ENCODE data around the gene TRIM71.
"Not testable (repeated sequence)": the region's sequence is repeated elsewhere in the genome, so short reads cannot be mapped to it uniquely, and the experiment has no call there.

The TRIM71 gene

GRCh38 chr3:32844322-32844654 is 26.5 kb downstream of the TRIM71 start:
- no peak for DNase-seq

- DNase-seq = no peak
These were observed 27.1 kb downstream of the TRIM71 start for GRCh38 chr3:32844914-32845313.

GRCh38 chr3:32845546-32845945 is 27.7 kb downstream of the TRIM71 start:
- not testable (repeated sequence) for DNase-seq

GRCh38 chr3:32847045-32847444 is 29.2 kb downstream of the TRIM71 start:
- DNase-seq = not testable (repeated sequence)

GRCh38 chr3:32847528-32847927 is 29.7 kb downstream of the TRIM71 start:
- DNase-seq = no peak

- DNase-seq = no peak
These were observed 30.4 kb downstream of the TRIM71 start for GRCh38 chr3:32848215-32848614.

- DNase-seq = no peak
These were observed 31.2 kb downstream of the TRIM71 start for GRCh38 chr3:32849046-32849445.

GRCh38 chr3:32850226-32850625 is 32.4 kb downstream of the TRIM71 start:
- no peak for DNase-seq

- no peak for DNase-seq
These were observed 32.8 kb downstream of the TRIM71 start for GRCh38 chr3:32850636-32851035.

GRCh38 chr3:32852146-32852545 is 34.3 kb downstream of the TRIM71 start:
- DNase-seq = no peak

GRCh38 chr3:32855350-32855953 is 37.7 kb downstream of the TRIM71 start:
- DNase-seq = no peak

GRCh38 chr3:32856355-32856889 is 38.6 kb downstream of the TRIM71 start:
- DNase-seq = no peak

- DNase-seq = no peak
These were observed 39.2 kb downstream of the TRIM71 start for GRCh38 chr3:32856901-32857507.

GRCh38 chr3:32857921-32858320 is 40.1 kb downstream of the TRIM71 start:
- DNase-seq = no peak

- no peak for DNase-seq
These were observed 41.9 kb downstream of the TRIM71 start for GRCh38 chr3:32859604-32860237.

- DNase-seq = no peak
These were observed 42.7 kb downstream of the TRIM71 start for GRCh38 chr3:32860499-32860898.

- DNase-seq = no peak
These were observed 43.9 kb downstream of the TRIM71 start for GRCh38 chr3:32861681-32862080.

- DNase-seq = no peak
These were observed 44.6 kb downstream of the TRIM71 start for GRCh38 chr3:32862247-32862935.

GRCh38 chr3:32862936-32863487 is 45.2 kb downstream of the TRIM71 start:
- no peak for DNase-seq

- DNase-seq = no peak
These were observed 47.6 kb downstream of the TRIM71 start for GRCh38 chr3:32865383-32865782.

GRCh38 chr3:32866533-32866932 is 48.7 kb downstream of the TRIM71 start:
- DNase-seq = no peak

GRCh38 chr3:32867954-32868353 is 50.2 kb downstream of the TRIM71 start:
- DNase-seq = no peak

GRCh38 chr3:32868719-32869512 is 51.1 kb downstream of the TRIM71 start:
- no peak for DNase-seq
